ENCODE data around the gene SLC25A14. TPM values are rescaled to one million over a fixed set of nuclear protein-coding genes. Genes with fewer than 3 reads are reported as not detected.

Gene SLC25A14
- total and polyA plus RNA-seq, 10 of the 15 experiments (the other 5 are each of a cell fraction or from before 2014, with no cell fraction given) = 7.6 to 17.0 (median 14.0) TPM

DNA sequence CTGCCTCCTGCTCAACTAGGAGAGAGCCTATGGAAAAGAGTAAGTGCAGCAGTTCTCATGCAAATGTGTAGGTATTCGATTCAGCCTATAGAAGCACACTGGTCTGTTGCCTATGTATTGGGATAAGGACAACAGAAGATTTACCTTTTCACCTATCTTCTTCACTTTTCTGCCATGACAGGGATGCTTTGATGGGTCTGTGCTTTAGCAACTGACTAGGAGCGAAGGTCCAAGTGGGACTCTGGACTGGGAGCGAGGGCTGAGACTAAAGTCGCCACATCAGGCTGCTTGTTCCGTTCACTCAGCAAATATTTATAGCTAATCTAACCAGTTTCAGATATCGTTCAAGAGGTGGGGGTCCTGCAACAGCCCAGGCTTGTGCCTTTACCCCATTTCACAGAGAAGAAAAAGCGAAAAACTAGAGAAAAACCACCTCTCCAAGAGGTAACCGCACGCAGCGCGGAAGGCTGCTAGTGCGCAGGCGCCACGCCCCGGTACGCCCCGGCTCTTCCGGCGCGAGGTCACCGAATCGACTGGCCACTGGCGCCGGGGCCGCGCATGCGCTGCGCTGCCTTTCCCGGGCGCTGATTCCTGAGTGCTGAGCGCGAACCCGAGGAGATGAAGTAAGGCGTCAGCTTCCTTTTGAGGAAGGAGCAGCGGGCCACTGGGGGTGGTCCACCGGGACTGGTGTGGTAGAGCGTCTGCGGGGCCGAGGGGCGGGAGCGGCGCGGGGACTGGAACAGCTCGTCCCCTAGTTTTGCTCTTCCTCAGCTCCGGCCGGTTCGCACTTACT is 61.9 kb downstream of the SLC25A14 start, which contains the start of gene RBMX2 (continued):
- TF ChIP-seq TAF1 (IDR thresholded peaks at IDR 0.05; ENCODE audit: borderline replicate concordance, low read depth, low read length) (peak; percentile 37; the same call in 1 of the 2 replicates), ASH2L (IDR thresholded peaks at IDR 0.05; ENCODE audit: borderline replicate concordance, low read depth) (no peak), CBFB (IDR thresholded peaks at IDR 0.05; ENCODE audit: low read depth) (peak; percentile 77)
- TF ChIP-seq, protein P1, sequence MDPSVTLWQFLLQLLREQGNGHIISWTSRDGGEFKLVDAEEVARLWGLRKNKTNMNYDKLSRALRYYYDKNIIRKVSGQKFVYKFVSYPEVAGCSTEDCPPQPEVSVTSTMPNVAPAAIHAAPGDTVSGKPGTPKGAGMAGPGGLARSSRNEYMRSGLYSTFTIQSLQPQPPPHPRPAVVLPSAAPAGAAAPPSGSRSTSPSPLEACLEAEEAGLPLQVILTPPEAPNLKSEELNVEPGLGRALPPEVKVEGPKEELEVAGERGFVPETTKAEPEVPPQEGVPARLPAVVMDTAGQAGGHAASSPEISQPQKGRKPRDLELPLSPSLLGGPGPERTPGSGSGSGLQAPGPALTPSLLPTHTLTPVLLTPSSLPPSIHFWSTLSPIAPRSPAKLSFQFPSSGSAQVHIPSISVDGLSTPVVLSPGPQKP (IDR thresholded peaks at IDR 0.05; ENCODE audit: low read depth, low read length) = 0 out of 2 replicates have a peak, but pooled peaks have one; percentile 38
- TF ChIP-seq, protein P2, sequence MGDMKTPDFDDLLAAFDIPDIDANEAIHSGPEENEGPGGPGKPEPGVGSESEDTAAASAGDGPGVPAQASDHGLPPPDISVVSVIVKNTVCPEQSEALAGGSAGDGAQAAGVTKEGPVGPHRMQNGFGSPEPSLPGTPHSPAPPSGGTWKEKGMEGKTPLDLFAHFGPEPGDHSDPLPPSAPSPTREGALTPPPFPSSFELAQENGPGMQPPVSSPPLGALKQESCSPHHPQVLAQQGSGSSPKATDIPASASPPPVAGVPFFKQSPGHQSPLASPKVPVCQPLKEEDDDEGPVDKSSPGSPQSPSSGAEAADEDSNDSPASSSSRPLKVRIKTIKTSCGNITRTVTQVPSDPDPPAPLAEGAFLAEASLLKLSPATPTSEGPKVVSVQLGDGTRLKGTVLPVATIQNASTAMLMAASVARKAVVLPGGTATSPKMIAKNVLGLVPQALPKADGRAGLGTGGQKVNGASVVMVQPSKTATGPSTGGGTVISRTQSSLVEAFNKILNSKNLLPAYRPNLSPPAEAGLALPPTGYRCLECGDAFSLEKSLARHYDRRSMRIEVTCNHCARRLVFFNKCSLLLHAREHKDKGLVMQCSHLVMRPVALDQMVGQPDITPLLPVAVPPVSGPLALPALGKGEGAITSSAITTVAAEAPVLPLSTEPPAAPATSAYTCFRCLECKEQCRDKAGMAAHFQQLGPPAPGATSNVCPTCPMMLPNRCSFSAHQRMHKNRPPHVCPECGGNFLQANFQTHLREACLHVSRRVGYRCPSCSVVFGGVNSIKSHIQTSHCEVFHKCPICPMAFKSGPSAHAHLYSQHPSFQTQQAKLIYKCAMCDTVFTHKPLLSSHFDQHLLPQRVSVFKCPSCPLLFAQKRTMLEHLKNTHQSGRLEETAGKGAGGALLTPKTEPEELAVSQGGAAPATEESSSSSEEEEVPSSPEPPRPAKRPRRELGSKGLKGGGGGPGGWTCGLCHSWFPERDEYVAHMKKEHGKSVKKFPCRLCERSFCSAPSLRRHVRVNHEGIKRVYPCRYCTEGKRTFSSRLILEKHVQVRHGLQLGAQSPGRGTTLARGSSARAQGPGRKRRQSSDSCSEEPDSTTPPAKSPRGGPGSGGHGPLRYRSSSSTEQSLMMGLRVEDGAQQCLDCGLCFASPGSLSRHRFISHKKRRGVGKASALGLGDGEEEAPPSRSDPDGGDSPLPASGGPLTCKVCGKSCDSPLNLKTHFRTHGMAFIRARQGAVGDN (IDR thresholded peaks at IDR 0.05) = peak; percentile 35; the same call in 1 of the 2 replicates

All from GM12878 (cell line).